HG03432 (cell line): ENCODE results near the gene CXCR2.
"Not testable (repeated sequence)": the region's sequence is repeated elsewhere in the genome, so short reads cannot be mapped to it uniquely, and the experiment has no call there.

ENCODE experiments used
- ATAC-seq: cut with Tn5 transposase; IDR thresholded peaks from one replicate; pipeline ENCODE4 v1.9.1; 2021; ENCODE audit warnings: mild to moderate bottlenecking, moderate library complexity; ENCODE audit not compliant: unreplicated experiment

Gene CXCR2

DNA sequence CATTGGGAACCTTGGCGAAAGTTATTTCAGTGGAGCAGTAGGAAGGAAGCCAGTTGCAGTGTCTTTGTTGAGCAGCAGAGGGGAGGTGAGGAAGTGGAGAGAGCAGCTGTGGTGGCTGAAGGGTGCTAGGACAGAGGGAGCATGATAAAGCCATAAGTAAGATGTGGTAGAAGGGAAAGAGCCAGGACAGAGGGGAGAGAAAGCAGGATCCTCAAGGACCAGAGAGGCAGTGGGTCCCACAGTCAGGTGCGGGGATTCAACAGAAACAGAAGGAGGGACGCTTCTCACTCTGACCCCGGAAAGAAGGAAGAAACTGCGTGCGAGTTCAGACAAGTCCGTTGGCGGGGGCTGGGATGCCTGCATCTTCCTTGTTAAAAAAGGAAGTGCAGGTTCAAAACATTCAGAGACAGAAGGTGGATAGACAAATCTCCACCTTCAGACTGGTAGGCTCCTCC is at the start of gene CXCR2:
CXCR2 (plus strand) TSS at position 403 of the 455 bp plus-strand sequence. CDS start 8,774 bp downstream, outside the sequence.
- peak; percentile 72 for ATAC-seq

DNA sequence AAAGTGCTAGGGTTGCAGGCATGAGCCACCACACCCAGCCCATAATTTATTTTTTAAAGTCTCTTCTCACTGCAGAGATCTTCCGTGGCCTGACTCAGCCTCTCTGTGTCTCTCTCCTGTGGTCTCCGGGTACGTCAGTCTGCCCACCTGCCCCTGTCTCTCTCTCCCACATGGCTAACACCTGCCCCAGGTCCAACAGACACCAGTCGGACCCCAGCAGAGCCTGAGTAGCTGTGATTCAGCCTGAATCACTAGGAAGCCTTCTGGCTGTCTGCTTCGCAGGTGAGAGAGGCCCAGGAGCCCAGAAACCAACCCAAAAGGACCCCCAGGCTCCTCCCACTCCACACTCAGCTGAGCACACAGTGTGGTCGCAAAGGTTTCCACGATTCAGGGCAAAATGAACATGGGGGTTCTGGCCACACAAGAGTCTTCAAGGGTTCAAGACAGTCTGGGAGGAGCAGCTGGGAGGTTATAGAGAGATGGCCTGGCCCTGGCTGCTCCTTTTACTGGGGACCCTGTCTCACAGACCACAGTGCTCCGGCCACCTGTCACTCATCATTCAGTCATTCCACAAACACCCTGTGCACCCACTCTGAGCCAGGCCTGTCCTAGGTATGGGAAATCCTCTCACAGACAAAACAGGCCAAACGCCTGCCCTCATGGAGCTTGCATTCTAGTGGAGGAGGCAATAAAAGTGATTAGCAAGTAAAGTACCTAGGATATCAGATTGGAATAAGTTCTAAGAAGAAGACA is 48.2 kb upstream of the CXCR2 start:
- ATAC-seq = no peak

DNA sequence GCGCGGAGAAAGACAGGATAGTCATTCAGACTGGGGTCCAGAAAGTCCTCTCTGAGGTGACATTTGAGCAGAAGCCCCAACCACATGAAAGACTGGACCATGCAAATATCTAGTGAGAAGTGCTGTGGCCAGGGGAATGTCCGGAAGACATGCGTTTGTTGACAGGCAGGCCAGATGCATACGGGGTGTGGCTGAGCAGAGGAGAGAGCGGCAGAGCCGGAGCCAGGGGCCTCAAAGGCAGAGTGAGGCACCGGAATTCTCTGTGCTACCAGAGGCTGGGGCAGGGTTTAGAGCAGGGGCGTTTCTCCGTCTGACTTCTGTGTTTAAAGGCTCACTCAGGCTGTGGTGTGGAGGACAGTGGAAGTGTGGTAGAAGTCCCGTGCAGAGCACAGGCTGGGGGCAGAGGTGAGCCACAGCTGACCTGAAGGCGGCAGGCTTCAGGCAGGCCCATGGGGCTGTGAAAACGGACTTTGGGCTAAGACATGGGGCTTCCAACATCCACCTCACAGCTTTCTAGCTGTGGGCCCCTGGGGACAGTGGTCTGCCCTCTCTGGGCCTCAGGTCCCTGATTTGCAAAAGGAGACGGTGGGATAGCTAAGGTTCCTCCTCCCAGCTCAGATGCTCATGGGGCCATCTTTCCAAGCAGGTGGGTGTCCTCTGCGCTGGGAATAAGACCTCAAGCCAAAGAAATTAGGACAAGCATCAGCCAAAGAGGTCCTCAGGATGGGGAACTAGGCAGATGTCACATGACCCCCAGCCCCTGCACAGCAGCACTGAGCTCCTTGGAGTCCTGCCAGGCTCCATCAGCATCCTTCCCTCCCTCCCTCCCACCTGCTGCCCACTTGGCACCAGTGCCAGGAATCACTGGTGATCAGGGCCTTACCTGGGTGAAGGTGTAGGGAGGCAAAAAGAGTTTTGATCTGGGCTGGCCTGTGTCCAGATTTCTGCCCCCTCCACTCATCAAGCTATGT is 45.6 kb upstream of the CXCR2 start:
- no peak for ATAC-seq

DNA sequence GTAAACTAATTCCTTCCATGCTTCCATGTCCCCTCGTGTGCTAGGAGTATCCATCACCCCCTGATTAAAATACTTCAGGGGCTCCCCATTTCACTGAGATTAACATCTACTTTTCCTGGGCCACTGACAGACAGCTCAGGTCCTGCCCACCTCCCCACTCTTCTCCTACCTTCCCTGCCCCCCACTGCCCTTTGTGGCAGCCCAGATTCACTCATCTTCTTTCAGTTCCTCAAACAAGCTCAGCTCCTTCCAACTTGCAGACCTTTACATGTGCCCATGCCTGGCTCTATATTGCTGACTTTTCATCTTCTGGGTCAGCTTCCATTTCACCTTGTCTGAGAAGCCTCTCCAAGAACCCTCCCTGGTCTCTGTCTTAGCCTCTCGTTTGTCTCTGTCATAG is 44.8 kb upstream of the CXCR2 start:
- ATAC-seq = peak; percentile 97

DNA sequence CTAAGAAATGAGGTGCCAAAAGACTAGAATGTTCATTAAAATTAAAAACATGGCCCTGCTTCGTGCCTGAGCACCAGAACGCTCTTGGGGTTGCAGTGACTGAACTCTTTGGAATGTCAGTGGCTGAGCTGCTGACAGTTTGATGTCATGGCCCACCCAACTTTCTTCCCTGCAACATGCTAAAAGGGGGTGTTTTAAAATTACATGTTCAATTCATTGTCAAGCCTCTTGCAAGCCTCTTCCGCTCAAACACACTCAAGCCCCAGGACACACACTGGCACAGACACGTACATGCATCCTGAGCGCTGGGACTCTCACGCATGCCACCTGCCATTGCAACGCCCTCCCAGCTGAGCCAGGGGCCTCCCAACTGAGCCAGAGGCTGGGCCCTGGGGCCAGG is 44.1 kb upstream of the CXCR2 start:
- ATAC-seq = no peak

DNA sequence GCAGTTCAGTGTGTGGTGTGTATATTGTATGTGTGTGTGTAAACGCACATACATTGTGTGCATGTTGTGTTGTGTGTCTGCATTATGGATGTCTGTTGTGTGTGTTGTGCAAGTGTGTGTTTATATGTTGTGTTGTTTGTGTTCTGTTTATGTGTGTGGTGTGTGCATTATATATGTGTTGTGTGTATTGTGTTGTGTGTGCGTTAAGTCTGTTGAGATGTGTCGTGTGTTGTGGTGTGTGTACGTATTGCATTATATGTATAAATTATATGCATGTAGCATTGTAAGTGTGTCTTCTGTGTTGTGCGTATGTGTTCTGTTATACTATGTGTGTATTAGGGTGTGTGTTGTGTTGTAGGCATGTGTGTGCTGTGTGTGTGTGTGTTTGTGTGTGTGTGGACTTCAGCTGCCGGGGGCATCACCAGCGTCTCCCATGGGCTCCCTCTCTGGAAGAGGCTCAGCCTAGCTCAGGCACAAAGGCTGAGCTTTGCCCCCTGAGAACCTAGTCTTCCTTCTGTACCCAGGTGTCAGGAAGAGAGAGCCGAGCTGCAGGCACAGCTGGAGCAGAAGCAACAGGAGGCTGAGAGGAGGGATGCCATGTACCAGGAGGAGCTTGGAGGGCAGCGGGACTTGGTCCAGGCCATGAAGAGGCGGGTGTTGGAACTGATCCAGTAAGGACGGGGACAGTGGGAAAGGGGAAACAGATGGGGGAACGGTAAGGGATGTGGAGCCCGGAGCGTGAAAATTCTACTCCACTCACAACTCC is 43.1 kb upstream of the CXCR2 start:
- ATAC-seq = no peak

DNA sequence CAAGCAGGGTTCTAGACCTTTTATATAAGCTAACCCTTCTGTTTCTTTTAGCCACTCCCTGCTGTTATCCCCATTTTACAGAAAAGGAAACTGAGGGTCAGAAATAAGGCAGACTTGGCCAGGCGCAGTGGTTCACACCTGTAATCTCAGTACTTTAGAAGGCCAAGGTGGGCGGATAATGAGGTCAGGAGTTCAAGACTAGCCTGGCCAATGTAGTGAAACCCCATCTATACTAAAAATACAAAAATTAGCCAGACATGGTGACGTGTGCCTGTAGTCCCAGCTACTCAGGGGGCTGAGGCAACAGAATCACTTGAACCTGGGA is 42.5 kb upstream of the CXCR2 start:
- no peak for ATAC-seq

DNA sequence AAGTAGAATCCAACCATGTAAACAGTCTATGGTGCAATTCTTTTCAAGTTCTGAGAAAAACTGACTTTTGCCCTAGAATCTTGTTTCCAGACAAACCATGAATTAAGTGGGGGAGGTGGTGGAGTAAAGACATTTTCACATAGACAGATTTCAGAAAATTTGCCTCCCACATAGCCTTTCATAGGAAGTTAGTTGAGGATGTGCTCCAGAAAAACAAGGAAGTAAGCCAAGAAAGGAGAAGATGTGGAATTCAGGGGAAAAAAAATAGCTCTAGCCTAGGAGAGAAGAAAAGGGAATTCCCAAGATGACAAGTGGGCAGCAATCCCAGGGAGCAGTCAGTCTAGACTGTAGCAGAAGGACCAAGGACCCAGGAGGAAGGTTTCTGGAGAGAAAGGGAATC is 39.4 kb upstream of the CXCR2 start:
- no peak for ATAC-seq

DNA sequence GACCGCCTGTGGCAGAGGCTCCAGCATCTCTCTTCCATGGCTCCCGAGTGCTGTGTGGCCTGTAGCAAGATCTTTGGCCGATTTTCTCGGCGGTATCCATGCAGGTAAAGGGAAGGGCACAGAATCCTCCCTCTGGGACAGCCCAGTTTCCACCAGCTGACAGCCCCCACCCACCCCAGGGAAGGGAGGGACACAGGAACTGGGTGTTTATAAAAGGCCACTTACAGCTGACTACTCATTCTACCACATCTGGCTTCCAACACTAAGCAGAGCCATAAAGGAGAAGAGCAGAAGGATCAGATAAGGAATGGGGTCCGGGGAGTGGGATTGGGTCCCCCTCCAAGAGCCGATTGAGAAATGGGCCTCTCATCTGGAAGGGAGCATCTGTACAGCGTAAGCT is 36.6 kb upstream of the CXCR2 start:
- no peak for ATAC-seq

DNA sequence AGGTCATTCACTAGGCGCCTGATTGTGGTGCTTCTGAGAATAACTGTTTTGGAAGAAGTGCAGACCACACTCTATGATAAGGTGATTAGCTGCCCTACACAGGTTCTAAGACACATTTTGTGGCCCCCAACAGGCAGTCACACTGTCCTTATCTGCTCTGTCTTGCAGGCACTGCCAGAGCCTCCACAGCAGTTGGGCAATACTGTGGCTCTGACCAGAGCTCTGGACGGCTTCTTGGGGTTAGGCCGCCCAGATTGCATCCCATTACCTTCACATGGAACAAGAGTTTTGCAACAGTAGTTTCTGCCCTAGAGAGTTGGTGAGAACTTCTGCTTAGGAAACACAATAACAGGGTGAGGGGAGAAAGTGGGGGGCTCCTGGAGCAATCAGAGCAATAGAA is 34.1 kb upstream of the CXCR2 start:
- no peak for ATAC-seq

DNA sequence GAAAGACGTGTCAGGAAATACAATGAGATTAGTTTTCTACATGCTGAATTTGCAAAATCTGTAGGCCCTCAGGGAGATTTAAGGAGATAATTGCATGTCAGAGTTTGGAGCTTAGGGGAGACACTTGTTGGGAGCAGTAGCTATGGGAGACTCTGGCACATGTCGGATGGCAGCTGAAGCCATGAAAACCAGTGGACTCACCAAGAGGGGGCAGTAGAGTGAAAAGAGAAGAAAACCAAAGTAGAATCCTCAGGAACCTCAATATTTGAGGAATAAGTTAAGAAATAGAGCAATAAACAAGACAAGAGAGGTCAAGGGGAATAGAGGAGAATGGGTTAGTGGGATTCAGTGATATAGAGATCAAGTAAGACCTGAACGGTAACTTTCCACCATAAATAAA is 31.9 kb upstream of the CXCR2 start:
- no peak for ATAC-seq

DNA sequence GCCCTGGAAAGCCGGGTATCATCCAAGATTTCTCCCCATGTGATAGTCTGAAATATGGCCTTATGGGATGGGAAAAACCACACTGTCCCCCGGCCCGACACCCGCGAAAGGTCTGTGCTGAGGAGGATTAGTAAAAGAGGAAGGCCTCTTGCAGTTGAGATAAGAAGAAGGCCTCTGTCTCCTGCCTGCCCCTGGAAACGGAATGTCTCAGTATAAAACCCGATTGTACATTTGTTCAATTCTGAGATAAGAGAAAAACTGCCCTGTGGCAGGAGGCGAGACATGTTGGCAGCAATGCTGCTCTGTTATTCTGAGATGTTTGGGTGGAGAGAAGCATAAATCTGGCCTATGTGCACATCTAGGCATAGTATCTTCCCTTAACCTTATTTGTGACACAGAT is 30.0 kb upstream of the CXCR2 start:
- ATAC-seq = no peak

DNA sequence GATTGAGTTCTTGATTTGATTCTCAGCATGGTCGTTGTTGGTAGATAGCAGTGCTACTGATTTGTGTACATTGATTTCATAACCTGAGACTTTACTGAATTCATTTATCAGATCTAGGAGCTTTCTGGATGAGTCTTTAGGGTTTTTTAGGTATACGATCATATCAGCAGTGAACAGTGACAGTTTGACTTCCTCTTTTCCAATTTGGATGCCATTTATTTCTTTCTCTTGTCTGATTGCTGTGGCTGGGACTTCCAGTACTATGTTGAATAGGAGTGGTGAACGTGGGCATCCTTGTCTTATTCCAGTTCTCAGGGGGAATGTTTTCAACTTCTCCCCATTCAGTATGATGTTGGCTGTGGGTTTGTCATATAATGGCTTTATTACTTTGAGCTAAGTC is 27.9 kb upstream of the CXCR2 start:
- ATAC-seq = no peak

DNA sequence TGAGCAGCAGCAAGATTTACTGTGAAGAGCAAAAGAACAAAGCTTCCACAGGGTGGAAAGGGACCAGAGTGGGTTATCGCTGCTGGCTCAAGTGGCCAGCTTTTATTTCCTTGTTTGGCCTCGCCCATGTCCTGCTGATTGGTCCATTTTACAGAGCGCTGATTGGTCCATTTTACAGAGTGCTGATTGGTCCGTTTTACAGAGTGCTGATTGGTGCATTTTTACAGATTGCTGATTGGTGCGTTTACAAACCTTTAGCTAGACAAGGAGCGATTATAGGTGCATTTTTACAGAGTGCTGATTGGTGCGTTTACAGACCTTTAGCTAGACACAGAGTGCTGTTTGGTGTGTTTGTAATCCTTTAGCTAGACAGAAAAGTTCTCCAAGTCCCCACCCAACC is 17.0 kb upstream of the CXCR2 start:
- not testable (repeated sequence) for ATAC-seq

DNA sequence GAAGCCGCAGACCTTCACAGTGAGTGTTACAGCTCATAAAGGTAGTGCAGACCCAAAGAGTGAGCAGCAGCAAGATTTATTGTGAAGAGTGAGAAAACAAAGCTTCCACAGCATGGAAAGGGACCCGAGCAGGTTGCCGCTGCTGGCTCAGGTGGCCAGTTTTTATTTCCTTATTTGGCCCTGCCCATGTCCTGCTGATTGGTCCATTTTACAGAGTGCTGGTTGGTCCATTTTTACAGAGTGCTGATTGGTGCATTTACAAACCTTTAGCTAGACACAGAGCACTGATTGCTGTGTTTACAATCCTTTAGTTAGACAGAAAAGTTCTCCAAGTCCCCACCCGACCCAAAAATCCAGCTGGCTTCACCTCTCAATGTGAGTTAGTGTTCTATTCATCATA is 4.0 kb upstream of the CXCR2 start:
- not testable (repeated sequence) for ATAC-seq

DNA sequence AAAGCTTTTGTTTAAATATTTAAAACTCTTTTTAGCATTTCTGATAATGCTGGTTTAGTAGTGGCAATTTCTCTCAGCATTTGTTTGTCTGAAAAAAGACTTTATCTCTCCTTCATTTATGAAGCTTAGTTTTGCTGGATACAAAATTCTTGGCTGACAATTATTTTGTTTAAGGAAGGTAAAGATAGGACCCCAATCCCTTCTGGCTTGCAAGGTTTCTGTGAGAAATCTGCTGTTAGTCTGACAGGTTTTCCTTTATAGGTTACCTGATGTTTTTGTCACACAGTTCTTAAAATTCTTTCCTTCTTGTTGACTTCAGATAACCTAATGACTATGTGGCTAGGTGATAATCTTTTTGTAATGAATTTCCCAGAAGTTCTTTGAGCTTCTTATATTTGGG is 3.5 kb upstream of the CXCR2 start:
- ATAC-seq = not testable (repeated sequence)

DNA sequence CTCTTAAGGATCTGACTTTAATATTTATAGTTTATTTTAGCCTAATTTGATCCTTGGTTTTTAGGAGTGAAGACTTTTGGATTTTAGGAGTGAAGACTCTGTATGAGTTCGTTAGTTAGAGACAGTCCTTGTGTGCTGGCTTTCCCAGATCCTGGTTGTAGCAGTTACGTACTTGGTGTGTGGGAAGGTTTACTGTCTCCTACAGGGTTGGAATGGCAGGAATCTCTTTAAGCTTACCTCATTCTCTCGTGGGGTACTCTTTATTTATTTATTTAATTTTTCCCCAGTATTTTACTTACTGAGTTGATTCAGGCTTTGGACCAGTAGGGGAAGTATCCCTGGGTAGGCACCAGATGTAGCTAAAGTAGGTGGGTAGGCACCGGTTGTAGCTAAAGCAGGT is 1.8 kb upstream of the CXCR2 start:
- no peak for ATAC-seq

DNA sequence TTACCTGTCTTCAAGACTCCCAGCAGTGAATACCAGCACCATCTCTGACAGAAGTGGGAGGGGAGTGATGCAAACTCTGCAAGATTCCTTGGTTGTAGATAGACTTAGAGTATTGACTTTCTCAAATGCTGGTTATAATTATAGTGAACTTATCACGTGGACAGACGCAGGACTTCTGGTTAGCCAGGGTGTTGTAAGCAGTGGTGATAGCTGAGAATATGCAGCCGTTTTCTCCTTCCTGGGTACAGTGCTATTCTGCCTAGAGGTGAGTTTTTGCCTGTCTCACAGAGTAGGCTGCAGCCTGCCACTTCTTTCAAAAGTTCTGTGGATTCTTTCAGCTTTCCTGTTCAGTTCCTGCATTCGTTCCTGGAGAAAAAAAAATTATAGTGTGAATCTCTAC is 733 bp upstream of the CXCR2 start:
- no peak for ATAC-seq

DNA sequence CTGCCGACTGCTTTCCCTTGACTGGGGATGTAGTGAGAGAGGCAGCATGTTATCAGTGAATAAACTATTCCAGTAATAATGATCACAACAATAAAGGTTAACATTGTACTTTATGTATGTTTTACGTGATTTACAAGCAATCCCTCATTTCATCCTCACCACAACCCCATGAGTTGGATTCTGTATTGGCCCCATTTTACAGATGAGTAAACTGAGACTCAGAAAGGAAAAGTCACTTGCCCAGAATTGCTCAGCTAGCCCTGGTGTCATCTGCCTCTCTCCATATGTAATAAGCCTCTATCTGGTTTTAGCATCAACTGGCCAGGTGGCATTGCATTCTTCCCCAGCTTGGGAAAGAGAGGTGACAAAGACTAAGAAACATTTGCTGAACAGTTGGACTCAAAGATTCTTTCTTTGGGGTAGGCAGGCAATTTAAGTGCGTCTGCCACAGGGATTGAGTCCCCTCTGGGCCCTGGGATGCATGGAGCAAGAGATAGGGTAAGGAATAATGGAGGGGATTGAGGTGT is 2.2 kb downstream of the CXCR2 start:
- no peak for ATAC-seq

DNA sequence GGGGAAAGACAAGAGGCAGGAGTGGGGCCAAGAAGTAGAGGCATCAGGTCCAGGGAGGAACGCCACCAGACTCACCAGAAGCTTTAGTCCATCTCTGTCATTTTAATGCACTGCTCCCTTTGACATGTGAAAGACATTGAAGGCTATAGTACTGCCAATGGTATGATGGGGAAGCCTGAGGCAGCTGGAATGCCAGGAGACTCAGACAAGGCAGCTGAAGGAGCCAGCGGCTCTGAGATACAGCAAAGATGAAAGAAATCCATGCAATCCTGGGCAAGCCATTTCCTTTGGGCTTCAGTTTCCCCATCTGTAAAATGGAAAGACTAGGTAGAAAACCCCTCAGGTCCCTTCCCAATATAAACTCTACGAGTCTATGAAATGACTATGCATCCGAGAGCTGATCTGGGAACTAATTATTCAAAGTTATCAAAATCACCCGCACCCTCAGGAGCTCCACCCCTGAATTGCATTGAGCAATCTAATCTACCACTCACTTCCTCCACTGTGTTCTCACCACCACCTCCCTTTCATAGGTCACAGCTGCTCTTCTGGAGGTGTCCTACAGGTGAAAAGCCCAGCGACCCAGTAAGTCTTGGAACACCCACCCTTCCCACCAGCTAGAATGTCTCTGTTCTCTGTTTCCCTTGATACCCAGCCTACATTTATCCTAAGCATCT is 3.1 kb downstream of the CXCR2 start:
- ATAC-seq = no peak
